Activated B cell treated with CpG ODN at 0.5 μM for 24 hours (primary cell): Measurements from ENCODE around the gene TSSK2. TPM values are rescaled to one million over a fixed set of nuclear protein-coding genes. Genes with fewer than 3 reads are reported as not detected.

ENCODE experiments used
- ATAC-seq: fragments of 200-7000 bp; cut with Tn5 transposase; one replicate; pipeline ENCODE4 v1.10.0; 2021; ENCODE audit warnings: low read depth, mild to moderate bottlenecking, moderate library complexity
- CTCF ChIA-PET: fragments of 350-600 bp; sonication (Branson Sonifier 250); formaldehyde crosslinking; loops from one replicate; lab custom pipeline; 2021; ENCODE audit warnings: antibody characterized with exemption; lab: Charles Lee
- POLR2A ChIA-PET: fragments of 350-600 bp; sonication (Branson Sonifier 250); formaldehyde crosslinking; loops from one replicate; lab custom pipeline; 2021; ENCODE audit warnings: antibody characterized with exemption; lab: Charles Lee
- DNase-seq: peaks from one replicate; pipeline ENCODE4 v3.0.0; 2022
- H3K27ac Mint-ChIP-seq: one replicate; pipeline ENCODE4 v1.8.0; 2020; ENCODE audit warnings: mixed read lengths
- H3K27me3 Mint-ChIP-seq: one replicate; pipeline ENCODE4 v1.8.0; 2021; ENCODE audit warnings: mixed read lengths
- H3K36me3 Mint-ChIP-seq: one replicate; pipeline ENCODE4 v1.8.0; 2021; ENCODE audit warnings: low read depth, mixed read lengths
- H3K4me1 Mint-ChIP-seq: one replicate; pipeline ENCODE4 v1.8.0; 2021; ENCODE audit warnings: mixed read lengths
- H3K4me3 Mint-ChIP-seq: one replicate; pipeline ENCODE4 v1.8.0; 2020; ENCODE audit warnings: mild to moderate bottlenecking, mixed read lengths
- H3K9me3 Mint-ChIP-seq: one replicate; pipeline ENCODE4 v1.8.0; 2020; ENCODE audit warnings: mixed read lengths
- CTCF ChIP-seq: fragments of 200-600 bp; IDR thresholded peaks from one replicate; pipeline ENCODE4 v1.8.0; 2022; ENCODE audit warnings: antibody characterized with exemption, mild to moderate bottlenecking
- intact Hi-C: fragments of 100-400 bp; cut with micrococcal nuclease; formaldehyde crosslinking; loops from one replicate; pipeline ENCODE4 v1.15.1; 2024
- total RNA-seq: library from RNA; stranded (reverse); gene quantifications from 2 replicates; pipeline ENCODE4 v1.2.3, GENCODE V29; 2022

The TSSK2 gene
- total RNA-seq, 1 donor from 2014 or later, result 0.13 TPM

GRCh38 chr22:19120829-19121630, 10.1 kb upstream of the TSSK2 start:
- TF ChIP-seq CTCF, result no peak
- intact Hi-C loops, result loop anchor here (5.0 kb wide), 2 partner anchors 34 to 356 kb away; partner anchors contain the start of genes CDC45 and UFD1
- Mint-ChIP-seq H3K4me1 (peaks cover 63% of the 10 kb centered on the region), H3K27me3 (no peaks in the 10 kb centered on the region), H3K4me3 (peak overlapping the region; percentile 89), H3K36me3 (peaks cover 16% of the 10 kb centered on the region), H3K27ac (peak overlapping the region; percentile 74), H3K9me3 (no peaks in the 10 kb centered on the region)
- CTCF ChIA-PET, result no interaction called here
- POLR2A ChIA-PET, result interaction anchor here (1.6 to 3.4 kb wide), 2 partner anchors 23 to 57 kb away, joined by 12 to 23 read pairs; partner anchors contain the start of genes ESS2 and SLC25A1
- no peak for DNase-seq
- ATAC-seq, result peak; percentile 11

- POLR2A ChIA-PET, result interaction anchor here (0.6 to 3.4 kb wide), 5 partner anchors 23 to 498 kb away, joined by 3 to 23 read pairs (median 3); partner anchors contain the start of genes ESS2 and SLC25A1
- CTCF ChIA-PET, result interaction anchor here (0.9 kb wide), 1 partner anchor 11 kb away, joined by 3 read pairs; no protein-coding TSS in a partner anchor
- no peak for TF ChIP-seq CTCF
- peaks cover 56% of the 10 kb centered on the region for H3K4me1 Mint-ChIP-seq
- H3K9me3 Mint-ChIP-seq, result no peaks in the 10 kb centered on the region
- DNase-seq, result peak; percentile 44
- intact Hi-C loops, result loop anchor here (1.0 to 5.0 kb wide), 6 partner anchors 12 to 356 kb away; partner anchors contain the start of genes CDC45, ESS2, MRPL40 and UFD1
- H3K27ac Mint-ChIP-seq, result peak overlapping the region; percentile 74
- H3K27me3 Mint-ChIP-seq, result no peaks in the 10 kb centered on the region
- H3K4me3 Mint-ChIP-seq, result peak overlapping the region; percentile 89
- peaks cover 12% of the 10 kb centered on the region for H3K36me3 Mint-ChIP-seq
- peak; percentile 8 for ATAC-seq
Observed at GRCh38 chr22:19121631-19122142, 9.4 kb upstream of the TSSK2 start.

GRCh38 chr22:19122143-19122751, 8.9 kb upstream of the TSSK2 start, which contains the start of gene DGCR2:
DGCR2 (minus strand) TSS chr22:19122412; CDS start chr22:19122206, 206 bp downstream.
- DNase-seq (peak; percentile 87), ATAC-seq (peak; percentile 97)
- Mint-ChIP-seq H3K27ac (peak within 1 kb of the TSS; percentile 74), H3K27me3 (no peaks in the 10 kb centered on the region), H3K4me3 (peak within 1 kb of the TSS; percentile 89), H3K9me3 (no peaks in the 10 kb centered on the region), H3K36me3 (peaks cover 11% of the 10 kb centered on the region), H3K4me1 (peaks cover 50% of the 10 kb centered on the region)
- CTCF ChIA-PET, result interaction anchor here (0.5 to 0.9 kb wide), 2 partner anchors 11 to 23 kb away, joined by 3 read pairs; no protein-coding TSS in a partner anchor
- intact Hi-C loops, result loop anchor here (1.0 to 5.0 kb wide), 6 partner anchors 13 to 355 kb away; partner anchors contain the start of genes CDC45, ESS2, MRPL40 and UFD1
- POLR2A ChIA-PET, result interaction anchor here (0.6 to 3.4 kb wide), 9 partner anchors 10 to 497 kb away, joined by 3 to 23 read pairs (median 3); partner anchors contain the start of genes CDC45, ESS2 and SLC25A1
- no peak for TF ChIP-seq CTCF

- Mint-ChIP-seq H3K4me1 (peaks cover 44% of the 10 kb centered on the region), H3K36me3 (peaks cover 8% of the 10 kb centered on the region), H3K27ac (peak overlapping the region; percentile 61), H3K4me3 (peak overlapping the region; percentile 86), H3K27me3 (no peaks in the 10 kb centered on the region), H3K9me3 (no peaks in the 10 kb centered on the region)
- ChIA-PET CTCF (interaction anchor here (0.5 to 0.9 kb wide), 2 partner anchors 12 to 22 kb away, joined by 3 read pairs; no protein-coding TSS in a partner anchor), POLR2A (interaction anchor here (0.6 to 3.4 kb wide), 8 partner anchors 11 to 496 kb away, joined by 3 to 23 read pairs (median 3); partner anchors contain the start of genes CDC45, ESS2 and SLC25A1)
- DNase-seq, result no peak
- no peak for ATAC-seq
- intact Hi-C loops, result loop anchor here (1.0 to 5.0 kb wide), 6 partner anchors 14 to 354 kb away; partner anchors contain the start of genes CDC45, ESS2, MRPL40 and UFD1
- no peak for TF ChIP-seq CTCF
Observed at GRCh38 chr22:19122752-19123492, 8.2 kb upstream of the TSSK2 start.
